HG03066 (cell line): ENCODE results near the gene LRIG2.
"Not testable (repeated sequence)": the region's sequence is repeated elsewhere in the genome, so short reads cannot be mapped to it uniquely, and the experiment has no call there.

Source experiments
- ATAC-seq: cut with Tn5 transposase; IDR thresholded peaks from one replicate; pipeline ENCODE4 v1.9.1; 2021; ENCODE audit warnings: low read depth; ENCODE audit not compliant: unreplicated experiment

The LRIG2 gene

GRCh38 chr1:113125517-113125916, 52.5 kb downstream of the LRIG2 start:
- no peak for ATAC-seq

GRCh38 chr1:113126207-113126606, 53.2 kb downstream of the LRIG2 start:
- no peak for ATAC-seq

- ATAC-seq, result no peak
Measured at GRCh38 chr1:113128116-113128515, 55.1 kb downstream of the LRIG2 start.

- no peak for ATAC-seq
Measured at GRCh38 chr1:113129529-113130185, 56.7 kb downstream of the LRIG2 start.

DNA sequence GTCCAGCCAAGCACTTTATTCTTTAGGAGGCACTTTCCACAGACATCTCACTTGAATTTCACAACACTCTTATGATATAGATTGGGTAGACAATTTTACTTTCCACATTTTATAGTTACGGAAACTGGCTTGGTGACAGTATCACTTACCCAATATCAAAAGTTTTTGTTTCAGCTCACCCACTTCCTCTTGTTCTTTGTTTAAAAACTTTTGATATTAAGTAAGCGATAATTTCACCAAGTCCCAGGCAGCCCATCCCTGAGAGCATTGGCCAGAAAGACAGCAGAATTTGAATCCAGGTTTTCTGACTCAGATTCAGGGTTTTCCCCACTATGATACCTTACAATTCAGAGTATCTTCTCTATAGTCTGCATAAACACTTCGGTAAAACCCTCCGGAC, 60.0 kb downstream of the LRIG2 start:
- no peak for ATAC-seq

GRCh38 chr1:113133759-113134158, 60.8 kb downstream of the LRIG2 start:
- ATAC-seq, result no peak

DNA sequence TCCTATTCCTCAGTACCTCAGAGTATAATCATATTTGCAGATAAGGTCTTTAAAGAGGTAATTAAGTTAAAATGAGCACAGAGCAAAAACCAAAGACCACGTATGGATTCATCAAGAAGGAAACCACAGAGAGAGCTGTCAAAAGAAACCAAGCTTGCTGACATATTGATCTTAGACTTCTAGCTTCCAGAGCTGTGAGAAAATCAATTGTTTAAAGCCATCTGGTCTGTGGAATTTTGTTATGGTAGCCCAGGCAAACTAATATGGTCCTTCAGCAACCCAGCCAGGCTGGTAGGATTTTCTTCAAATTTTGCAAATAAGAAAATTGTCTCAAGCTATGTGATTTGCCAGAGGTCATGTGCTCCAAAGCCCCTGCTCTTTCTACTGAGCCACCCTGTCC, 62.5 kb downstream of the LRIG2 start:
- ATAC-seq, result no peak

GRCh38 chr1:113136476-113136875, 63.5 kb downstream of the LRIG2 start:
- no peak for ATAC-seq

GRCh38 chr1:113137563-113137962, 64.6 kb downstream of the LRIG2 start:
- no peak for ATAC-seq

DNA sequence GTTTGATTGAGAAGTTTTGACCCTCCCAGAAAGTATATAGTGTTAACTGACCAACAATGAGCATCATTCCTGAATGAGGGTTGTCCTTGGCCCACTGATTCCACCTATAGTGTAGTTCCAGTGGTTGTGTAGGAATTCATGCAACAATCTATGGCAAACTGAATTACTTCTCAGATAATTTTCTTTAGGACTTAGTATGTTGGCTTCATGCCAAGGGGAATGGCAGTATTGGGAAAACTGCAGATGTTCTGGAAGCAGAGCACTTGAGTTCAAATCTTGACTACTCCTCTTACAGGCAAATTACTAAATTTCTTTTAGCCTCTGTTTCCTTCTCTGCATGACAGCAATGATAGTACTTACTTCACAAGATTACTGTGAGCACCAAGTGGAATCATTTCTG, 65.8 kb downstream of the LRIG2 start:
- no peak for ATAC-seq

DNA sequence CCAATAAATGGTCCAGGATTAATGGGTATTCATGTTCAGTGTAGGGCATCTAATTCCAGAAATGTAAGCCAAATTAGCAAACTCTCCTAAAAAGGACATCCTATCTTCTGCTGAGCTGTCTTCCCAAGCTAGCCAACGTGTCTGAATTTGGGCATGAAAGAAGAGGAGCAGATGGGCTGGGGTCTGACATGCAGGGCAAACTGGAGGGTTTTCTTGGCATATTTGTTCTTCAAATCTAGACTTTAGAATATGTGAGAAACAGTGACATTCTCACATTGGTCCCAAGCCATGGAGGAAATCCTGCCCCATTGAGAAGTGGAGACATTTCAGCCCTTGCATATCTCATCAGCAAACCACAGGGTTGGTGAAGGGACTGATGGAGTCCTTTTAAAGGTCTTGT, 67.2 kb downstream of the LRIG2 start:
- no peak for ATAC-seq

- peak; percentile 53 for ATAC-seq
Measured at GRCh38 chr1:113140588-113141446, 67.8 kb downstream of the LRIG2 start.

DNA sequence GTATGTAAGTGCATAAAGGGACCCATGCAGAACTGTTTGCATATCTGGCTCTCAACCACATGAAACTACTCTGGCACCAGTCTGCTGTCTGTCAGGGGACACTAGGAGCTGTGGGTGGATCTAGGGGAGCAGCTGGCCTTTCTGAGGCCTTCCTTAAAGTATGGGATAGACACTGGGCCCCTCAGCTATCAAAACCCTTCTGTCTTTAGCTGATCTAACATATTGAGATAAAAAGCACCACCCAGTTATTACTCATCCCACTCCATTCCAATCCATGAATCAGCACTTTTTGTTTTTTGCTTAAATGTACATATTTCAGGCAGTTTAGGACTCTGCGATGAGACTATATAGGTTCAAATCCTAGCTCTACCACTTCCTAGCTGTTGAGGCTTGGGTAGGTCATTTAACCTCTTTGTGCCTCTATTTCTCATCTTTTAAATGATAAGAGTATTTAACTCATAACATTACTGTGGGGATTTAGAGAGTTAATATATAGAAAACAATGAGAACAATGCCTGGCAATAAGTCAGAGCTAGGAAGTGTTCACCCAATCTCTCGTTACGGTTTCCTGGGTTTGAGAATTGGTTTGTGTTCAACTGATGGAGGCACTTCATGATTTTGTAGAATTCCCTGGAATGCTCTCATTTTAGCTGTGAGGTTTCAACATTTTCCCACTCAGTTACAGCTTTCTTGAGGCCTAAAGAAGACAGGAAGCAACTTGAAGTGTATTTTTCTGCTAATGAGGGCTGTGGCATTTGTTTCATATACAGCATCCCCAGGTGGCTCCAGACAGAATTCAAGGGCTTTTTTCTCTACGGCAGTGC, 68.9 kb downstream of the LRIG2 start:
- no peak for ATAC-seq

DNA sequence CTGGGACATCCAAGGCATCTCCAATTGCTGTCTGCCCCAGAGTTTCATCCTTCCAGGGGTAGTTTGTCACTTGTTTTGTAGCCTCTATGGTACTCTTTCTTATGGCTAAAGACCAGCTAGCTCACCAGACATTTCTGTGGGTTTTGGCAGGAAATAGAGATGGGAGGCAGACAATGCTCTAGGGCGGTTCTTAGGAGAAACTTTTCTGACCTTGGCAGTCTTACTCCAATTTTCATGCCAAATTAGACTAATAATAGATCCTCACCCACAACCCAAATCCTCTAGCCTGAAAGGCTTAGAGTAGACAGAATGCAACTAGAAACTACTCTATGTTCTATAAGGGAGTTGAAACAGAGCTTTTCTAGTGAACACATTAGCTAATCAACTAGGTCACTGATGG, 69.8 kb downstream of the LRIG2 start:
- ATAC-seq, result no peak

GRCh38 chr1:113146242-113147072, 73.5 kb downstream of the LRIG2 start:
- ATAC-seq, result no peak

GRCh38 chr1:113147073-113147625, 74.2 kb downstream of the LRIG2 start:
- ATAC-seq, result no peak

GRCh38 chr1:113147826-113148225, 74.8 kb downstream of the LRIG2 start:
- ATAC-seq, result no peak

DNA sequence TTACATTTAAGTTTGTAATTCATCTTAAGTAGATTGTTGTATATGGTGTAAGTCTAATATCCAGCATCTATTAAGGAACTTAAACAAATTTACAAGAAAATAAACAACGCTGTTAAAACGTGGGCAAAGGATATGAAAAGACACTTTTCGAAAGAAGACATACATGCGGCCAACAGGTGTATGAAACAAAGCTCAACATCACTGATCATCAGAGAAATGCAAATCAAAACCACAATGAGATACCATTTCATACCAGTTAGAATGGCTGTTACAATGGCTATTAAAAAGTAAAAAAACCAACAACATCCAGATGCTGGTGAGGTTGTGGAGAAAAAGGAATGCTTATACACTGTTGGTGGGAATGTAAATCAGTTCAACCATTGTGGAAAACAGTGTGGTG, 77.5 kb downstream of the LRIG2 start:
- ATAC-seq, result not testable (repeated sequence)

DNA sequence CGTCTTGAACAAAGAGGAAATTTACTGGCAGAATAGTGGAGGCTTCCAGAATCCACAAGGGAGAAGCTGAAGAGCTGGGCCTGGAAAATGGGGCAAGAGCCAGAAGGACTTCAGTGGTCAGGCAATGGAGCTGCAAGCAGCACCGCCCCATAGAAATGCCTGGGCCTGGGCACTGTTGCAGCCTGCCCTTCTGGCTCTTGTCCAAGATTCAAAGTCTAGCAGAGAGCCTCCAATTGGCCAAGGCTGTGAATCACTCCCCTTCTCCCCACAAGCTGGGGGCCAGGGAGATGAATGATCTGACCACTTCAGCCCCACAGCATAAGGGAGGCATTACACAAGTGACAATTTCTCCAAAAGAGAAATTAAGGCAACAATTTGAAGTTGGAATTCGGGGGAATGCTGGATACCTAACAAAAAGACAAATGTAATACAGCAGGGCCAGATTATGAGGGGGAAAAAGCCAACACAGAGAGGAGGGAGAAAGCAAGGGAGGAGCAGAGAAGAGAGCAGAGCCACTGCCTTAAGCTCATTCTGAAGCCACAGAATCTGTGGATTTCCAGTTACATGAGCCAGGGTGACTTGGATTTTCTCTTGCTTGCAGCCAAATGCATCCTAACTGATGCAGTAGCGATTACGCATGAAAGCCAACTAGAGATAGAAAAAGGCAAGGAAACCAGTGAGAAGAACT, 80.3 kb downstream of the LRIG2 start:
- no peak for ATAC-seq
